ENCODE results near the gene TTC7B. TPM values are rescaled to one million over a fixed set of nuclear protein-coding genes. Genes with fewer than 3 reads are reported as not detected.

Gene TTC7B
- total RNA-seq, 1 experiment from 2014 or later = 40.9 TPM

- Histone ChIP-seq H3K9me3 (ENCODE audit: control insufficient read depth, insufficient read depth, low read depth, low read length) (no peaks in the 10 kb centered on the region), H3K36me3 (ENCODE audit: control insufficient read depth, insufficient read depth, low read length) (no peaks in the 10 kb centered on the region), H3K27ac (ENCODE audit: low read length) (no peak overlapping the region), H3K4me1 (ENCODE audit: control insufficient read depth, insufficient read depth, low read length) (no peaks in the 10 kb centered on the region), H3K27me3 (ENCODE audit: control insufficient read depth, insufficient read depth, low read length) (no peaks in the 10 kb centered on the region), H3K4me3 (ENCODE audit: low read depth in 2 of 2, low read length in 2 of 2) (no peak overlapping the region)
- no TSS peak for BruUV-seq (replicated peaks)
- DNase-seq (ENCODE audit: low read depth, low spot score) (no peak), ATAC-seq (no peak)
- in situ Hi-C loops (cut with HindIII; ENCODE audit: low pct_unique_long_range_greater_than_20kb, low sequenced_read_pairs) = no loop called here
- TF ChIP-seq POLR2AphosphoS5 (IDR thresholded peaks at IDR 0.05; ENCODE audit: low read depth, low read length) (no peak), CTCF (IDR thresholded peaks at IDR 0.05) (no peak)
- intact Hi-C loops (cut with micrococcal nuclease; ENCODE audit: unreplicated experiment) = no loop called here
- CTCF ChIA-PET = no interaction called here
- POLR2A ChIA-PET = no interaction called here
Observed at GRCh38 chr14:90676356-90676755, 139.9 kb downstream of the TTC7B start.

- ChIA-PET POLR2A (no interaction called here), CTCF (no interaction called here)
- no peak for TF ChIP-seq SIN3A (IDR thresholded peaks at IDR 0.05; ENCODE audit: borderline replicate concordance, insufficient read depth, low read depth, low read length)
- no peak for TF ChIP-seq TCF7L2 (IDR thresholded peaks at IDR 0.05; ENCODE audit: low read depth, low read length)
- Histone ChIP-seq H3K27ac (ENCODE audit: low read length) (no peak overlapping the region), H3K4me3 (ENCODE audit: low read depth in 2 of 2, low read length in 2 of 2) (no peak overlapping the region), H3K4me1 (ENCODE audit: control insufficient read depth, insufficient read depth, low read length) (no peaks in the 10 kb centered on the region), H3K27me3 (ENCODE audit: control insufficient read depth, insufficient read depth, low read length) (no peaks in the 10 kb centered on the region), H3K9me3 (ENCODE audit: control insufficient read depth, insufficient read depth, low read depth, low read length) (no peaks in the 10 kb centered on the region), H3K36me3 (ENCODE audit: control insufficient read depth, insufficient read depth, low read length) (no peaks in the 10 kb centered on the region)
- no TSS peak for BruUV-seq (replicated peaks)
- in situ Hi-C loops (cut with HindIII; ENCODE audit: low pct_unique_long_range_greater_than_20kb, low sequenced_read_pairs) (no loop called here), intact Hi-C loops (cut with micrococcal nuclease; ENCODE audit: unreplicated experiment) (no loop called here)
- no peak for DNase-seq (ENCODE audit: low read depth, low spot score)
- ATAC-seq = no peak
Observed at GRCh38 chr14:90675399-90675798, 140.8 kb downstream of the TTC7B start.

GRCh38 chr14:90674716-90675115 lies 141.5 kb downstream of the TTC7B start:
- DNase-seq (ENCODE audit: low read depth, low spot score) (no peak), ATAC-seq (no peak)
- ChIA-PET CTCF (no interaction called here), POLR2A (no interaction called here)
- intact Hi-C loops (cut with micrococcal nuclease; ENCODE audit: unreplicated experiment) = no loop called here
- in situ Hi-C loops (cut with HindIII; ENCODE audit: low pct_unique_long_range_greater_than_20kb, low sequenced_read_pairs) = no loop called here
- no peak overlapping the region for H3K4me3 ChIP-seq (ENCODE audit: low read depth in 2 of 2, low read length in 2 of 2)
- no peaks in the 10 kb centered on the region for H3K27me3 ChIP-seq (ENCODE audit: control insufficient read depth, insufficient read depth, low read length)
- no TSS peak for BruUV-seq (replicated peaks)
- no peak overlapping the region for H3K27ac ChIP-seq (ENCODE audit: low read length)
- no peaks in the 10 kb centered on the region for H3K9me3 ChIP-seq (ENCODE audit: control insufficient read depth, insufficient read depth, low read depth, low read length)
- TF ChIP-seq TCF7L2 (IDR thresholded peaks at IDR 0.05; ENCODE audit: low read depth, low read length) (no peak), SIN3A (IDR thresholded peaks at IDR 0.05; ENCODE audit: borderline replicate concordance, insufficient read depth, low read depth, low read length) (no peak), CTCF (IDR thresholded peaks at IDR 0.05) (no peak), REST (IDR thresholded peaks at IDR 0.05; ENCODE audit: insufficient read depth in 1 of 2, low read depth in 2 of 2, low read length in 1 of 2) (no peak), POLR2AphosphoS5 (IDR thresholded peaks at IDR 0.05; ENCODE audit: low read depth, low read length) (no peak)
- no peaks in the 10 kb centered on the region for H3K4me1 ChIP-seq (ENCODE audit: control insufficient read depth, insufficient read depth, low read length)
- no peaks in the 10 kb centered on the region for H3K36me3 ChIP-seq (ENCODE audit: control insufficient read depth, insufficient read depth, low read length)
